ENCODE measurements around the gene TCEAL2.

DNA sequence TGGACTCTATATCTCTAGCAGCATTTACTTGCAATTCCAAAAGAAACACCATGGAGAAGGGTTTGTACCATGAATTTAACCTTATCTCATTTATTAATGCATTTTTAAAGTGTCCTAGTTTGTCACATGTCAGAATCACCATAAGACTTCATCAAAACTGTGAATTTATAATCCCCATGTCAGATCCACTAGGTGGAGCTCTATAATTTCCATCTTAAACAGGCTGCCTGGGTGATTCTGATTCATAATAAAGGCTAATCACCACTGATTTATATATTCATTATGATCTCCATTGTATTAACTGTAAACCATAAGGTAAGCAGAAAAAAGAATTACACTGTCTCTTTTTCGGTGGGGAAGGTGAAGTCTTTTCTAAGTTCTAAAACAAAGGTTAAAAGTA lies 4.0 kb downstream of the TCEAL2 start:
- TF ChIP-seq, protein P1, sequence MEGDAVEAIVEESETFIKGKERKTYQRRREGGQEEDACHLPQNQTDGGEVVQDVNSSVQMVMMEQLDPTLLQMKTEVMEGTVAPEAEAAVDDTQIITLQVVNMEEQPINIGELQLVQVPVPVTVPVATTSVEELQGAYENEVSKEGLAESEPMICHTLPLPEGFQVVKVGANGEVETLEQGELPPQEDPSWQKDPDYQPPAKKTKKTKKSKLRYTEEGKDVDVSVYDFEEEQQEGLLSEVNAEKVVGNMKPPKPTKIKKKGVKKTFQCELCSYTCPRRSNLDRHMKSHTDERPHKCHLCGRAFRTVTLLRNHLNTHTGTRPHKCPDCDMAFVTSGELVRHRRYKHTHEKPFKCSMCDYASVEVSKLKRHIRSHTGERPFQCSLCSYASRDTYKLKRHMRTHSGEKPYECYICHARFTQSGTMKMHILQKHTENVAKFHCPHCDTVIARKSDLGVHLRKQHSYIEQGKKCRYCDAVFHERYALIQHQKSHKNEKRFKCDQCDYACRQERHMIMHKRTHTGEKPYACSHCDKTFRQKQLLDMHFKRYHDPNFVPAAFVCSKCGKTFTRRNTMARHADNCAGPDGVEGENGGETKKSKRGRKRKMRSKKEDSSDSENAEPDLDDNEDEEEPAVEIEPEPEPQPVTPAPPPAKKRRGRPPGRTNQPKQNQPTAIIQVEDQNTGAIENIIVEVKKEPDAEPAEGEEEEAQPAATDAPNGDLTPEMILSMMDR (IDR thresholded peaks at IDR 0.05) = no peak
- TF ChIP-seq POLR2A (IDR thresholded peaks at IDR 0.05) (no peak), EP300 (IDR thresholded peaks at IDR 0.05) (no peak)

Measured in ovary (tissue), 3 donors.